CD8-positive, alpha-beta memory T cell (primary cell): ENCODE measurements around the gene PPP6R2. TPM values are rescaled to one million over a fixed set of nuclear protein-coding genes. Genes with fewer than 3 reads are reported as not detected.

Experiments
- CTCF ChIA-PET: fragments of 350-600 bp; sonication (Branson Sonifier 250); formaldehyde crosslinking; loops from one replicate; lab custom pipeline; 2021; ENCODE audit warnings: antibody characterized with exemption; lab: Charles Lee
- POLR2A ChIA-PET: fragments of 350-600 bp; sonication (Branson Sonifier 250); formaldehyde crosslinking; loops from one replicate; lab custom pipeline; 2021; ENCODE audit warnings: antibody characterized with exemption; lab: Charles Lee
- DNase-seq, 5 donors: peaks; one replicate each; pipeline versions ENCODE4 v3.0.0 to v3.0.0-alpha.2; 2020 to 2022; ENCODE audit warnings: mixed read lengths in 1 of 5
- H3K27ac ChIP-seq: one replicate; pipeline ENCODE4 v1.7.0; 2013; ENCODE audit warnings: low read depth, mild to moderate bottlenecking, low read length, moderate library complexity
- H3K27me3 ChIP-seq: 2 replicates; pipeline ENCODE4 v1.7.0; 2013; ENCODE audit warnings: low read length, mild to moderate bottlenecking; ENCODE audit not compliant: insufficient read depth, poor library complexity, severe bottlenecking
- H3K36me3 ChIP-seq: 2 replicates; pipeline ENCODE4 v1.7.0; 2013; ENCODE audit warnings: mild to moderate bottlenecking, low read length, moderate library complexity; ENCODE audit not compliant: insufficient read depth
- H3K4me1 ChIP-seq: 2 replicates; pipeline ENCODE4 v1.7.0; 2013; ENCODE audit warnings: mild to moderate bottlenecking, low read length, moderate library complexity; ENCODE audit not compliant: insufficient read depth
- H3K4me3 ChIP-seq: 2 replicates; pipeline ENCODE4 v1.7.0; 2013; ENCODE audit warnings: mild to moderate bottlenecking, low read length
- H3K9me3 ChIP-seq: 2 replicates; pipeline ENCODE4 v1.7.0; 2013; ENCODE audit warnings: mild to moderate bottlenecking, low read length
- H3K27ac Mint-ChIP-seq, 8 donors: one replicate each; pipeline ENCODE4 v1.8.0; 2020 to 2021; ENCODE audit warnings: mixed read lengths in 8 of 8, mild to moderate bottlenecking in 6 of 8, inconsistent platforms in 3 of 8, moderate library complexity in 3 of 8
- H3K27me3 Mint-ChIP-seq, 2 donors: one replicate each; pipeline ENCODE4 v1.8.0; 2020 to 2021; ENCODE audit warnings: mixed read lengths in 2 of 2, mild to moderate bottlenecking in 1 of 2, moderate library complexity in 1 of 2
- H3K36me3 Mint-ChIP-seq, 3 donors: one replicate each; pipeline ENCODE4 v1.8.0; 2020 to 2021; ENCODE audit warnings: mixed read lengths in 3 of 3, inconsistent platforms in 1 of 3, mild to moderate bottlenecking in 1 of 3
- H3K4me1 Mint-ChIP-seq, 3 donors: one replicate each; pipeline ENCODE4 v1.8.0; 2020 to 2021; ENCODE audit warnings: mixed read lengths in 3 of 3, inconsistent platforms in 1 of 3, mild to moderate bottlenecking in 1 of 3
- H3K4me3 Mint-ChIP-seq, 7 donors: one replicate each; pipeline ENCODE4 v1.8.0; 2020 to 2021; ENCODE audit warnings: mixed read lengths in 7 of 7, mild to moderate bottlenecking in 6 of 7, moderate library complexity in 4 of 7, inconsistent platforms in 2 of 7
- H3K9me3 Mint-ChIP-seq, 5 donors: one replicate each; pipeline ENCODE4 v1.8.0; 2020 to 2022; ENCODE audit warnings: mixed read lengths in 5 of 5, mild to moderate bottlenecking in 3 of 5, moderate library complexity in 2 of 5, inconsistent platforms in 1 of 5
- polyA plus RNA-seq: library from polyadenylated mRNA; unstranded; fragments of 300-500 nt; fragmentation: Illumina TruSeq; gene quantifications from one replicate; pipeline ENCODE4 v1.2.3, GENCODE V29; 2021
- total RNA-seq, 2 experiments: library from RNA; stranded (reverse); gene quantifications; one replicate each; pipeline ENCODE4 v1.2.3, GENCODE V29; 2021

Gene PPP6R2
- total and polyA plus RNA-seq, 3 experiments from 2014 or later, result 34.2 to 55.9 (median 49.7) TPM

DNA sequence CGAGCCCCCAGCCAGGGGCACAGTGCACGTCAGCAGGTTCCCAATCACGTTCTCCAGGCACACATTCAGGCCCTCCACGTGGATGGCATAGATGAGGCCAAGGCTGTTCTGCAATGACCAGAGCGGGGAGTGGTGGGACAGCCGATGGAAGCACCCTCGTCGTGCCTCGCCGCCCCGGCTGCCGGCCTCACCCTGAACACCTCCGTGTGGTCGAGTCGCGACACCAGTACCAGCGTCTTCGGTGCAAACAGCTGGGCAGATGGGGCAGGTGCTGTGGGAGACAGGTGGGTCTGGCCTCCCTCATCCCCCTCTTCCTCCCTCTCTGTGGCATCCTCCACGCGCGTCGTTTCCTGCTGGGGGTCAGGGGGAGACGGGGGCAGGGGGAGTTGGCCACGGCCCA is 124.2 kb downstream of the PPP6R2 start:
- Histone ChIP-seq H3K4me3 (no peak overlapping the region), H3K4me1 (peaks cover 41% of the 10 kb centered on the region), H3K27me3 (no peaks in the 10 kb centered on the region), H3K9me3 (no peaks in the 10 kb centered on the region), H3K36me3 (peaks cover 38% of the 10 kb centered on the region), H3K27ac (no peak overlapping the region)
- DNase-seq, result no peak
- CTCF ChIA-PET, result no interaction called here
- H3K36me3 Mint-ChIP-seq, result peaks cover 0 to 61% (median 7%) of the 10 kb centered on the region in 3 donors
- peak overlapping the region in 1 of 7 donors; percentile 14 for H3K4me3 Mint-ChIP-seq
- no peaks in the 10 kb centered on the region for H3K27me3 Mint-ChIP-seq
- POLR2A ChIA-PET, result no interaction called here
- peaks cover 42 to 59% (median 45%) of the 10 kb centered on the region in 3 donors for H3K4me1 Mint-ChIP-seq
- H3K27ac Mint-ChIP-seq, result peak overlapping the region in 4 of 8 donors; percentile 87 to 96 (median 93)
- H3K9me3 Mint-ChIP-seq, result no peaks in the 10 kb centered on the region

DNA sequence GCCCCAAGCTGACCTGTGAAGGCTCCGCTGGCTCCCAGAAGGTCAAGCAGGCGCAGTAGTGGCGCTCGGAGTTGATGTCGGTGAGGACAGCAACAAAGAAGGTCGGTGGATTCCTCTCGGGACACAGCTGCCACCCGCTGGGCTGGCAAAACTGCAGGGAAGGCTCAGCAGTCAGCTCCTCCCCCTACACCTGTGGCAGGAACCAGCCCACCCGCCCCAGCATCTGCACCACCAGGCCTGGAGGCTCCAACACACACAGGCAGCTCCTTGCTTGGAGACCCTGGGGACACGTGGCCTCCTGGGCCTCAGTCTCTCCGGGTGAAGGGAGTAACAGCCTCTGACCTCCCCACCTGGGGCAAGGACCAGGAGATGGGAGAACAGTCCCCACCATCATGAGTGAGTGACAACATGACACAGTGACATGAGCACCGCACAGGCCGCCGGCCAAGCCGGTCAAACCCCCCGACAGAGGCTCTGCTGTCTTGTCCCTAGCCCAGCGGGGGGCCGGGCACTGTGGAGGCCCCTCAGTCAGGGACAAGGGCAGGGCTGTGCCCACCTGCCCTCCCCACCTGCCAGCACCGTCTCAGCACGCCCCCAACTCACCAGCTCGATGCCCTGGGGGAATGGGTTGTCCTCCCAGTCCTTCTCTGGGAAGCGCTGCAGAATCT is 124.8 kb downstream of the PPP6R2 start:
- Histone ChIP-seq H3K4me1 (peaks cover 47% of the 10 kb centered on the region), H3K9me3 (no peaks in the 10 kb centered on the region), H3K27ac (no peak overlapping the region), H3K36me3 (peaks cover 36% of the 10 kb centered on the region), H3K27me3 (no peaks in the 10 kb centered on the region), H3K4me3 (no peak overlapping the region)
- H3K27ac Mint-ChIP-seq, result peak overlapping the region in 5 of 8 donors; percentile 87 to 97 (median 94)
- ChIA-PET CTCF (interaction anchor here (3.6 to 6.1 kb wide), 2 partner anchors 29 to 58 kb away, joined by 19 to 45 read pairs; partner anchors contain the start of gene SCO2), POLR2A (interaction anchor here (1.0 to 2.6 kb wide), 2 partner anchors 11 to 18 kb away, joined by 4 to 7 read pairs; no protein-coding TSS in a partner anchor)
- peak overlapping the region in 4 of 7 donors; percentile 38 to 98 (median 52) for H3K4me3 Mint-ChIP-seq
- no peaks in the 10 kb centered on the region for H3K9me3 Mint-ChIP-seq
- peaks cover 0 to 56% (median 7%) of the 10 kb centered on the region in 3 donors for H3K36me3 Mint-ChIP-seq
- DNase-seq, result peak in 1 of 5 donors; percentile 34
- H3K27me3 Mint-ChIP-seq, result no peaks in the 10 kb centered on the region
- H3K4me1 Mint-ChIP-seq, result peaks cover 47 to 64% (median 51%) of the 10 kb centered on the region in 3 donors

DNA sequence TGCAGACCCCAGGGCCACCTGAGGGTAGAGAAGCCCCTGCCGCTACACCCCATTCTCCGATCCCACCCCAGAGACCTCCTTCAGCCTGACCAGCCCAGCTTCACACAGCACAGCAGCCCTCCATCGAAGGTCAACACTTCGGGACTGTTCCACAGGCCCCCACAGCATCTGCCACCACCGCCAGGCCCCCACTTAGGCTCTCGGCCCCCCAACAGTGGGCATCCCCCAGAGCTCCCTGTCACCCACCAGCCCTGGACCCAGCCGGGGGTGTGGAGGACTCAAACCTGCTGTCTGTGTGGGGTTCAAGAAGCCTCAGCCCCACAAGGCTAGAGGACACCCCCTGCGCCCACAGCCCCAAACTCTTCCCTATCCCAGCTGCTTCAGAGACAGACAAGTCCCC is 125.5 kb downstream of the PPP6R2 start:
- peaks cover 54% of the 10 kb centered on the region for H3K4me1 ChIP-seq
- H3K36me3 Mint-ChIP-seq, result peaks cover 0 to 55% (median 5%) of the 10 kb centered on the region in 3 donors
- H3K27ac ChIP-seq, result peak overlapping the region; percentile 51
- no peaks in the 10 kb centered on the region for H3K9me3 Mint-ChIP-seq
- peak overlapping the region; percentile 78 to 99 (median 94) for H3K27ac Mint-ChIP-seq
- no peaks in the 10 kb centered on the region for H3K27me3 Mint-ChIP-seq
- H3K4me1 Mint-ChIP-seq, result peaks cover 54 to 72% (median 58%) of the 10 kb centered on the region in 3 donors
- peaks cover 31% of the 10 kb centered on the region for H3K36me3 ChIP-seq
- DNase-seq, result no peak
- no peaks in the 10 kb centered on the region for H3K9me3 ChIP-seq
- CTCF ChIA-PET, result interaction anchor here (1.7 to 6.1 kb wide), 4 partner anchors 11 to 58 kb away, joined by 5 to 45 read pairs (median 12); partner anchors contain the start of gene SCO2
- H3K27me3 ChIP-seq, result no peaks in the 10 kb centered on the region
- peak overlapping the region; percentile 63 for H3K4me3 ChIP-seq
- POLR2A ChIA-PET, result interaction anchor here (1.0 to 2.6 kb wide), 3 partner anchors 10 to 30 kb away, joined by 4 to 8 read pairs (median 7); no protein-coding TSS in a partner anchor
- H3K4me3 Mint-ChIP-seq, result peak overlapping the region; percentile 49 to 98 (median 82)

DNA sequence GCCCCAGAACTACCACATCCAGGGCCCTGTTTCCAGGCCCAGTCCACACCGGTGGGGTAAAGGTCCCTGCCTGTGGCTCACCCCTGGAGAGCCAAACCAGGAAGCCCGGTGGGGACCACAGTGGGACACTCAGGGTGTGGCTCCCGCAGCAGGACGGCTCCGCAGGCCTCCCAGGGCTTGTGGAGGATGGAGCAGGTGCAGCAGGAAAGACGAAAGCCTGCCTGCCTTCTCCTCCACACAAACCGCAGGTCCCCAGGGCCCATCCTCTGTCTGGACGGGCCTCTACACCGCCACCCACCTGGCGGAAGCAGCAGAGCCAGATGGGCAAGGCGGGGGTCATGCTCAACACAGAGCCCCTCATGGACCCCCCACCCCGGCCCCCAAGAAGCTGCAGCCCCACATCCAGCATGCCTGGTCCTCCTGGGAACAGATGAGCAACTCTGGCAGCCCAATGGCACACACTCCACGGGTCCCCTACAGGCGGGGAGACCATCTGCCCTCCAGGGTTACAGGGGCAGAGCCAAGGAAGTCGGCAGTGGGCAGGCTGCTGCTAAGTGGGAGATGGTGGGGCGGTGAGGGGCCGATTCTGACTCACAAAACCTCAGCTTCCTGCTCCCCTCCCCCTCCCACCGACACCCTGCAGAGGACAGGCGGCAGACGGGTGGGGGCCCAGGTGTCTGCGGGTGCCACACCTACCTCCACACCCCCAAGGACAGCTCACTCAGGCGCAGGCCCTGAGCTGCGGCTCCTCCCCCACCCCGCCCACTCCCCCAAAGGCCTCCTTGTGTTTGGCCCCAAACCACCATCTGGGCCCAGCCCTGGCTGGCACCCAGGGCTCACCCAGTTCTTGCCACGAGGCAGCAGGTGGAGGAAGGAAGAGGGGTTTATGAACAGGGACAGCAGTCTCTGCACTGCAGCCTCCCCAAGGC is 126.5 kb downstream of the PPP6R2 start:
- peaks cover 60 to 78% (median 64%) of the 10 kb centered on the region in 3 donors for H3K4me1 Mint-ChIP-seq
- ChIA-PET CTCF (interaction anchor here (0.6 to 6.1 kb wide), 19 partner anchors 10 to 249 kb away, joined by 3 to 45 read pairs (median 4); partner anchors contain the start of genes LMF2, NCAPH2, SCO2 and TYMP), POLR2A (interaction anchor here (1.0 to 2.6 kb wide), 11 partner anchors 10 to 152 kb away, joined by 3 to 18 read pairs (median 7); partner anchors contain the start of genes ADM2, LMF2, NCAPH2 and SCO2)
- Histone ChIP-seq H3K4me3 (peak overlapping the region; percentile 63), H3K27me3 (no peaks in the 10 kb centered on the region), H3K4me1 (peaks cover 59% of the 10 kb centered on the region), H3K36me3 (peaks cover 28% of the 10 kb centered on the region), H3K9me3 (no peaks in the 10 kb centered on the region), H3K27ac (peak overlapping the region; percentile 51)
- H3K4me3 Mint-ChIP-seq, result peak overlapping the region; percentile 79 to 98 (median 83)
- no peaks in the 10 kb centered on the region for H3K9me3 Mint-ChIP-seq
- peak; percentile 97 to 100 (median 98) for DNase-seq
- H3K36me3 Mint-ChIP-seq, result peaks cover 0 to 50% (median 2%) of the 10 kb centered on the region in 3 donors
- H3K27ac Mint-ChIP-seq, result peak overlapping the region; percentile 78 to 99 (median 97)
- no peaks in the 10 kb centered on the region for H3K27me3 Mint-ChIP-seq

DNA sequence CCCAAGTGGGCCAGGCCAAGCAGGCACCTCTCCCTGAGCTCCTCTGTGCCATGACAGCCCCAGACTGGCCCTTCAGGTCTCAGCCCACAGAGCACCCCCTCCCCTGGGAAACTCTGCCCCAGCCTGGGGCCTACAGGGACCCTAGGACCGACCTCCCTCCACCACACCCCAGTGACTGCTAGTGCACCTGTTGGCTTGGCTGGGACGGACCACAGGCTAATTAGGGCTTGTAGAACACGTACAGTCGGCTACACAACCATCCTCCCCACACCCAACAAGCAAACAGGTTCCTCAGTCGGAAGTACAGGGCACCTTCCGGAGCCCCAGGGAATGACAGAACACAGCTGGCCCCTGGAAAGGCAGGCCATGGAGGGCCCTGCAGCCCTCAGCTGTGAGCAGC is 127.4 kb downstream of the PPP6R2 start:
- H3K27me3 Mint-ChIP-seq, result no peaks in the 10 kb centered on the region
- H3K36me3 Mint-ChIP-seq, result peaks cover 0 to 43% (median 2%) of the 10 kb centered on the region in 3 donors
- no peak for DNase-seq
- Histone ChIP-seq H3K27me3 (no peaks in the 10 kb centered on the region), H3K4me3 (peak overlapping the region; percentile 25), H3K9me3 (no peaks in the 10 kb centered on the region), H3K36me3 (peaks cover 22% of the 10 kb centered on the region), H3K27ac (peak overlapping the region; percentile 49), H3K4me1 (peaks cover 62% of the 10 kb centered on the region)
- CTCF ChIA-PET, result interaction anchor here (0.6 to 6.1 kb wide), 17 partner anchors 12 to 250 kb away, joined by 3 to 45 read pairs (median 4); partner anchors contain the start of genes LMF2, NCAPH2, SCO2 and TYMP
- peak overlapping the region; percentile 78 to 99 (median 97) for H3K27ac Mint-ChIP-seq
- H3K4me3 Mint-ChIP-seq, result peak overlapping the region; percentile 79 to 98 (median 83)
- POLR2A ChIA-PET, result interaction anchor here (1.0 to 2.6 kb wide), 11 partner anchors 9 to 151 kb away, joined by 3 to 18 read pairs (median 7); partner anchors contain the start of genes ADM2, LMF2, NCAPH2 and SCO2
- H3K9me3 Mint-ChIP-seq, result no peaks in the 10 kb centered on the region
- peaks cover 61 to 81% (median 64%) of the 10 kb centered on the region in 3 donors for H3K4me1 Mint-ChIP-seq

DNA sequence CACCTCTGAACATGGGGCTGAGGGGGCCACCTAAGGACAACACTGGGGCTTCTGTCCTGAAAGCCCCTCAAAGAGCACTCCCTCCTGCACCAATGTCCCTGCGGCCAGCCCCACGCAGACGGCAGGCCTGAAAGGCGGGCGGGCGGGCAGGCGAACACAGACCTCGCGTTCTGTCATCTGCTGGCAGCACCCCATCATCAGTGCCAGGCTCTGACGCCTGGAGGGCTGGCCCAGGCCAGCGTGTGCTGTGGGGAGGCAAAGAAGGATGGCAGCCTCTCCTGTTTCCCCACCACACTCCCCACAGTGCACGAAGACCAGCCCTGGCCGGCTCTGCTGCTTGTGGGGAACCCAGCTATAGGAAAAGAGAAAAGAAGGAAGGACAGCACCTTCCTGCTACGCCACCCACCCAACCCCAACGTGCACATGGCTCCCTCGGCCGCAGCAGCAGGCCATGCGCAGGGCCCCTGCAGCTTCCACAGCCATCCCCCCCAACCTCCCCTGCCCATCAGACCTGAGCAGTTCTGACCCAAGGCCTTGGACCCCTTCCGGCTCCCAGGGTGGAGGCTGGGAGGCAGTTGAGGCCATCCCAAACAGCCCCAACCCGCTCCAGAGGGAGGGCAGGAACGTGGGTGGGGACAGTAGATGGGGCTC is 128.2 kb downstream of the PPP6R2 start:
- H3K4me1 ChIP-seq, result peaks cover 64% of the 10 kb centered on the region
- H3K4me1 Mint-ChIP-seq, result peaks cover 61 to 80% (median 64%) of the 10 kb centered on the region in 3 donors
- peak overlapping the region; percentile 49 for H3K27ac ChIP-seq
- no peaks in the 10 kb centered on the region for H3K9me3 ChIP-seq
- no peaks in the 10 kb centered on the region for H3K27me3 ChIP-seq
- CTCF ChIA-PET, result interaction anchor here (1.3 to 6.1 kb wide), 8 partner anchors 26 to 110 kb away, joined by 3 to 45 read pairs (median 10); partner anchors contain the start of gene SCO2
- no peaks in the 10 kb centered on the region for H3K9me3 Mint-ChIP-seq
- H3K27ac Mint-ChIP-seq, result peak overlapping the region; percentile 78 to 99 (median 98)
- POLR2A ChIA-PET, result interaction anchor here (0.6 to 2.3 kb wide), 5 partner anchors 26 to 509 kb away, joined by 4 to 18 read pairs (median 10); partner anchors contain the start of genes LMF2, NCAPH2 and SCO2
- H3K36me3 ChIP-seq, result peaks cover 14% of the 10 kb centered on the region
- no peaks in the 10 kb centered on the region for H3K27me3 Mint-ChIP-seq
- H3K4me3 ChIP-seq, result peak overlapping the region; percentile 25
- DNase-seq, result peak in 1 of 5 donors; percentile 29
- peak overlapping the region; percentile 39 to 98 (median 82) for H3K4me3 Mint-ChIP-seq
- peaks cover 0 to 34% (median 2%) of the 10 kb centered on the region in 3 donors for H3K36me3 Mint-ChIP-seq
